ENCODE data around the gene VSIG2. TPM values are rescaled to one million over a fixed set of nuclear protein-coding genes. Genes with fewer than 3 reads are reported as not detected.

The VSIG2 gene
- total RNA-seq, 2 experiments from 2014 or later, result 0.34 TPM; not detected in 1

- ATAC-seq (ENCODE audit: low read depth), result peak; percentile 96
- peak within 1 kb of the TSS; percentile 70 for H3K4me3 Mint-ChIP-seq
- DNase-seq, result peak; percentile 86
- peaks cover 20% of the 10 kb centered on the region for H3K4me1 Mint-ChIP-seq
- H3K27me3 Mint-ChIP-seq, result peaks cover 43% of the 10 kb centered on the region
- H3K9me3 Mint-ChIP-seq, result no peaks in the 10 kb centered on the region
- no peaks in the 10 kb centered on the region for H3K36me3 Mint-ChIP-seq
- POLR2A ChIA-PET, result interaction anchor here (0.6 to 2.4 kb wide), 3 partner anchors 22 to 66 kb away, joined by 3 to 11 read pairs (median 3); partner anchors contain the start of genes MSANTD2, SIAE and SPA17
- H3K27ac Mint-ChIP-seq, result peak within 1 kb of the TSS; percentile 8
Measured at GRCh38 chr11:124739479-124740276, 12.4 kb downstream of the VSIG2 start, which contains the start of gene NRGN. Gene NRGN, plus strand, starts transcription at chr11:124739942. Its CDS starts 143 bp downstream, at chr11:124740085.

- peaks cover 20% of the 10 kb centered on the region for H3K4me1 Mint-ChIP-seq
- no peaks in the 10 kb centered on the region for H3K9me3 Mint-ChIP-seq
- H3K36me3 Mint-ChIP-seq, result no peaks in the 10 kb centered on the region
- ATAC-seq (ENCODE audit: low read depth) (no peak), DNase-seq (no peak)
- peak overlapping the region; percentile 70 for H3K4me3 Mint-ChIP-seq
- H3K27me3 Mint-ChIP-seq, result peaks cover 43% of the 10 kb centered on the region
- H3K27ac Mint-ChIP-seq, result peak overlapping the region; percentile 8
- POLR2A ChIA-PET, result interaction anchor here (2.4 kb wide), 1 partner anchor 65 kb away, joined by 11 read pairs; the partner anchor contains the start of genes SIAE and SPA17
Measured at GRCh38 chr11:124738713-124739478, 13.2 kb downstream of the VSIG2 start.

- peaks cover 43% of the 10 kb centered on the region for H3K27me3 Mint-ChIP-seq
- peaks cover 20% of the 10 kb centered on the region for H3K4me1 Mint-ChIP-seq
- H3K27ac Mint-ChIP-seq, result no peak overlapping the region
- H3K36me3 Mint-ChIP-seq, result no peaks in the 10 kb centered on the region
- H3K9me3 Mint-ChIP-seq, result no peaks in the 10 kb centered on the region
- POLR2A ChIA-PET, result no interaction called here
- ATAC-seq (ENCODE audit: low read depth), result no peak
- DNase-seq, result no peak
- H3K4me3 Mint-ChIP-seq, result no peak overlapping the region
Measured at GRCh38 chr11:124737638-124738305, 14.3 kb downstream of the VSIG2 start.

- POLR2A ChIA-PET, result no interaction called here
- ATAC-seq (ENCODE audit: low read depth) (no peak), DNase-seq (no peak)
- no peaks in the 10 kb centered on the region for H3K9me3 Mint-ChIP-seq
- no peak overlapping the region for H3K4me3 Mint-ChIP-seq
- H3K27ac Mint-ChIP-seq, result no peak overlapping the region
- H3K36me3 Mint-ChIP-seq, result no peaks in the 10 kb centered on the region
- H3K4me1 Mint-ChIP-seq, result peaks cover 19% of the 10 kb centered on the region
- H3K27me3 Mint-ChIP-seq, result peaks cover 40% of the 10 kb centered on the region
Measured at GRCh38 chr11:124736736-124737135, 15.3 kb downstream of the VSIG2 start.

GRCh38 chr11:124732230-124732629 lies 19.8 kb downstream of the VSIG2 start:
- H3K9me3 Mint-ChIP-seq, result no peaks in the 10 kb centered on the region

GRCh38 chr11:124729571-124729970 lies 22.5 kb downstream of the VSIG2 start:
- H3K9me3 Mint-ChIP-seq, result no peaks in the 10 kb centered on the region

More at GRCh38 chr11:124732230-124732629, 19.8 kb downstream of the VSIG2 start:
- peaks cover 3% of the 10 kb centered on the region for H3K4me1 Mint-ChIP-seq
- no peak overlapping the region for H3K4me3 Mint-ChIP-seq
- peaks cover 25% of the 10 kb centered on the region for H3K27me3 Mint-ChIP-seq
- ATAC-seq (ENCODE audit: low read depth), result no peak
- DNase-seq, result no peak
- POLR2A ChIA-PET, result no interaction called here
- H3K36me3 Mint-ChIP-seq, result no peaks in the 10 kb centered on the region
- H3K27ac Mint-ChIP-seq, result no peak overlapping the region

GRCh38 chr11:124728134-124728533 lies 23.9 kb downstream of the VSIG2 start:
- POLR2A ChIA-PET, result no interaction called here
- peaks cover 31% of the 10 kb centered on the region for H3K27me3 Mint-ChIP-seq

More at GRCh38 chr11:124729571-124729970, 22.5 kb downstream of the VSIG2 start:
- ATAC-seq (ENCODE audit: low read depth) (no peak), DNase-seq (no peak)
- Mint-ChIP-seq H3K4me3 (no peak overlapping the region), H3K27ac (no peak overlapping the region), H3K36me3 (no peaks in the 10 kb centered on the region), H3K27me3 (peaks cover 22% of the 10 kb centered on the region), H3K4me1 (peaks cover 6% of the 10 kb centered on the region)
- POLR2A ChIA-PET, result no interaction called here

GRCh38 chr11:124727474-124727873 lies 24.6 kb downstream of the VSIG2 start:
- ATAC-seq (ENCODE audit: low read depth) (no peak), DNase-seq (no peak)
- POLR2A ChIA-PET, result no interaction called here
- Mint-ChIP-seq H3K4me1 (peaks cover 12% of the 10 kb centered on the region), H3K27ac (no peak overlapping the region), H3K36me3 (no peaks in the 10 kb centered on the region), H3K9me3 (no peaks in the 10 kb centered on the region), H3K27me3 (peaks cover 37% of the 10 kb centered on the region), H3K4me3 (no peak overlapping the region)

More at GRCh38 chr11:124728134-124728533, 23.9 kb downstream of the VSIG2 start:
- DNase-seq (no peak), ATAC-seq (ENCODE audit: low read depth) (no peak)
- no peaks in the 10 kb centered on the region for H3K36me3 Mint-ChIP-seq
- H3K4me1 Mint-ChIP-seq, result peaks cover 8% of the 10 kb centered on the region
- no peak overlapping the region for H3K4me3 Mint-ChIP-seq
- H3K27ac Mint-ChIP-seq, result no peak overlapping the region
- H3K9me3 Mint-ChIP-seq, result no peaks in the 10 kb centered on the region

- Mint-ChIP-seq H3K27me3 (peaks cover 39% of the 10 kb centered on the region), H3K36me3 (no peaks in the 10 kb centered on the region), H3K4me1 (peaks cover 10% of the 10 kb centered on the region), H3K27ac (no peak overlapping the region), H3K4me3 (no peak overlapping the region), H3K9me3 (no peaks in the 10 kb centered on the region)
- no peak for DNase-seq
- POLR2A ChIA-PET, result no interaction called here
- ATAC-seq (ENCODE audit: low read depth), result no peak
Measured at GRCh38 chr11:124725719-124726105, 26.3 kb downstream of the VSIG2 start.

- Mint-ChIP-seq H3K4me1 (peaks cover 10% of the 10 kb centered on the region), H3K9me3 (no peaks in the 10 kb centered on the region), H3K4me3 (no peak overlapping the region), H3K36me3 (no peaks in the 10 kb centered on the region), H3K27me3 (peaks cover 41% of the 10 kb centered on the region), H3K27ac (no peak overlapping the region)
- POLR2A ChIA-PET, result interaction anchor here (0.5 kb wide), 1 partner anchor 41 kb away, joined by 3 read pairs; no protein-coding TSS in a partner anchor
- ATAC-seq (ENCODE audit: low read depth) (no peak), DNase-seq (no peak)
Measured at GRCh38 chr11:124724979-124725718, 26.9 kb downstream of the VSIG2 start.

GRCh38 chr11:124722176-124722575 lies 29.9 kb downstream of the VSIG2 start:
- Mint-ChIP-seq H3K9me3 (no peaks in the 10 kb centered on the region), H3K4me3 (no peak overlapping the region), H3K27ac (no peak overlapping the region), H3K4me1 (peaks cover 18% of the 10 kb centered on the region), H3K36me3 (no peaks in the 10 kb centered on the region), H3K27me3 (peaks cover 62% of the 10 kb centered on the region)
- ATAC-seq (ENCODE audit: low read depth) (no peak), DNase-seq (no peak)
- POLR2A ChIA-PET, result no interaction called here

- no peak for DNase-seq
- no peak for ATAC-seq (ENCODE audit: low read depth)
- POLR2A ChIA-PET, result no interaction called here
- Mint-ChIP-seq H3K27me3 (peaks cover 62% of the 10 kb centered on the region), H3K4me1 (peaks cover 14% of the 10 kb centered on the region), H3K4me3 (no peak overlapping the region), H3K27ac (no peak overlapping the region), H3K36me3 (no peaks in the 10 kb centered on the region), H3K9me3 (no peaks in the 10 kb centered on the region)
Measured at GRCh38 chr11:124719534-124719933, 32.5 kb downstream of the VSIG2 start.

Measured in activated naive CD8-positive, alpha-beta T cell treated with anti-CD3 and anti-CD28 coated beads, Interleukin-2, amount 10 ng/mL, durations not matched to agents 7 days and 5 days (primary cell).